Endothelial cell of coronary artery (primary cell): ENCODE data around the gene CTDP1. TPM values are rescaled to one million over a fixed set of nuclear protein-coding genes. Genes with fewer than 3 reads are reported as not detected.

Experiments used
- total RNA-seq: library from RNA; depleted of rRNA; stranded (reverse); fragments of >200 nt; gene quantifications from 2 replicates; pipeline ENCODE4 v1.2.3, GENCODE V29; 2014

The CTDP1 gene, protein sequence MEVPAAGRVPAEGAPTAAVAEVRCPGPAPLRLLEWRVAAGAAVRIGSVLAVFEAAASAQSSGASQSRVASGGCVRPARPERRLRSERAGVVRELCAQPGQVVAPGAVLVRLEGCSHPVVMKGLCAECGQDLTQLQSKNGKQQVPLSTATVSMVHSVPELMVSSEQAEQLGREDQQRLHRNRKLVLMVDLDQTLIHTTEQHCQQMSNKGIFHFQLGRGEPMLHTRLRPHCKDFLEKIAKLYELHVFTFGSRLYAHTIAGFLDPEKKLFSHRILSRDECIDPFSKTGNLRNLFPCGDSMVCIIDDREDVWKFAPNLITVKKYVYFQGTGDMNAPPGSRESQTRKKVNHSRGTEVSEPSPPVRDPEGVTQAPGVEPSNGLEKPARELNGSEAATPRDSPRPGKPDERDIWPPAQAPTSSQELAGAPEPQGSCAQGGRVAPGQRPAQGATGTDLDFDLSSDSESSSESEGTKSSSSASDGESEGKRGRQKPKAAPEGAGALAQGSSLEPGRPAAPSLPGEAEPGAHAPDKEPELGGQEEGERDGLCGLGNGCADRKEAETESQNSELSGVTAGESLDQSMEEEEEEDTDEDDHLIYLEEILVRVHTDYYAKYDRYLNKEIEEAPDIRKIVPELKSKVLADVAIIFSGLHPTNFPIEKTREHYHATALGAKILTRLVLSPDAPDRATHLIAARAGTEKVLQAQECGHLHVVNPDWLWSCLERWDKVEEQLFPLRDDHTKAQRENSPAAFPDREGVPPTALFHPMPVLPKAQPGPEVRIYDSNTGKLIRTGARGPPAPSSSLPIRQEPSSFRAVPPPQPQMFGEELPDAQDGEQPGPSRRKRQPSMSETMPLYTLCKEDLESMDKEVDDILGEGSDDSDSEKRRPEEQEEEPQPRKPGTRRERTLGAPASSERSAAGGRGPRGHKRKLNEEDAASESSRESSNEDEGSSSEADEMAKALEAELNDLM
- 29.5 and 31.4 TPM in 2 replicates for total RNA-seq

DNA sequence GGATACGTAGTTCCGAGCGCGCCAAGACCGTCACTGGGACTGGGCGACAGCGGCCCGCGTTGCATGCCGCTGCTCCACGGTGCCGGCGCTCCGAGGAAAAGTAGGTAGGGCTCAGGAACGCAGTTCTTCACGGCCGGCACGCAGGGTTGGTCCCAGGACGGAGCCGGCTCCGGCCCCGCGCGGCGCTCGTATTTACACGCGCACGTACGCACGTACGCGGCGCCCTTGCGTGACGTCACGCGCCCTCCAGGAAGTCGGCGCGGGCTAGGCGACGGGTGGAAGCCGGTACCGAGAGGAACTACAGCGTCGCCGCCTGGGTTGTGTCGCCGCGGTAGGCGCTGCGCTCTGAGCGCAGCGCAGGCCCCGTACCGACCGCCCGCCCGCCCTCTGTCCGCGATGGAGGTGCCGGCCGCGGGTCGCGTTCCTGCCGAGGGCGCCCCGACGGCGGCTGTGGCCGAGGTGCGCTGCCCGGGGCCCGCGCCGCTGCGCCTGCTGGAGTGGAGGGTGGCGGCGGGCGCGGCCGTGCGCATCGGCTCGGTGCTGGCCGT lies at the start of gene CTDP1:
Gene CTDP1 (plus strand): TSS at position 252 of the 548 bp plus-strand sequence. CDS start 145 bp downstream, at position 397.

GRCh38 chr18:79797518-79798345 lies 118.1 kb downstream of the CTDP1 start, which contains the start of gene KCNG2:
TSS of gene KCNG2 (plus strand) at chr18:79797938. CDS start at chr18:79863668, 65,730 bp downstream.

Other genes starting within 250 kb of the CTDP1 start
- not detected in 2 replicates for gene KCNG2, start 118.1 kb downstream of the CTDP1 start, total RNA-seq